ENCODE results near the gene GRIK4. TPM values are rescaled to one million over a fixed set of nuclear protein-coding genes. Genes with fewer than 3 reads are reported as not detected.

GRIK4 gene
- total and polyA plus RNA-seq, 2 of the 4 experiments (the other 2 are of a cell fraction) = 0.18 to 0.38 TPM

GRCh38 chr11:120662071-120662676, 150.6 kb downstream of the GRIK4 start:
- peaks cover 27% of the 10 kb centered on the region for H3K27me3 ChIP-seq (ENCODE audit: control insufficient read depth, insufficient read depth, low read length)

More at GRCh38 chr11:120662071-120662676, 150.6 kb downstream of the GRIK4 start:
- Histone ChIP-seq H2AK5ac (ENCODE audit: low read depth, low read length) (no peak overlapping the region), H2BK5ac (ENCODE audit: low read depth, low read length, poor library complexity, severe bottlenecking) (no peak overlapping the region), H3K18ac (ENCODE audit: low read depth, low read length) (no peak overlapping the region), H2BK20ac (ENCODE audit: low read depth, low read length) (no peak overlapping the region), H3K27ac (ENCODE audit: insufficient read depth, low read length) (no peak overlapping the region), H3K4me1 (ENCODE audit: control insufficient read depth, insufficient read depth, low read length) (no peaks in the 10 kb centered on the region), H2AK9ac (replicated peaks; ENCODE audit: low read depth, low read length, poor library complexity) (no peak overlapping the region), H3K56ac (ENCODE audit: extremely low read depth, insufficient read depth, low read length) (no peak overlapping the region), H3K9me3 (ENCODE audit: control insufficient read depth, insufficient read depth, low read length) (no peaks in the 10 kb centered on the region), H3K79me1 (ENCODE audit: low read depth in 1 of 2, low read length in 2 of 2) (no peaks in the 10 kb centered on the region), H4K91ac (ENCODE audit: insufficient read depth, low read depth, low read length) (no peak overlapping the region), H3K9me1 (ENCODE audit: insufficient read depth, low read length) (no peaks in the 10 kb centered on the region; the same call in 1 of the 2 replicates), H3K23ac (ENCODE audit: low read depth, low read length) (no peak overlapping the region), H4K8ac (ENCODE audit: low read depth in 2 of 2, low read length in 2 of 2) (no peak overlapping the region), H3K36me3 (ENCODE audit: control insufficient read depth, insufficient read depth, low read length) (no peaks in the 10 kb centered on the region), H2AFZ (replicated peaks; ENCODE audit: low read length, poor library complexity) (no peak overlapping the region), H3K4ac (ENCODE audit: low read depth, low read length) (no peak overlapping the region), H3K14ac (replicated peaks; ENCODE audit: low read depth, low read length) (no peak overlapping the region), H2BK15ac (ENCODE audit: low read depth, low read length) (no peak overlapping the region), H2BK120ac (ENCODE audit: low read depth, low read length) (no peak overlapping the region), H3K4me3 (ENCODE audit: insufficient read depth, low read depth, low read length) (no peak overlapping the region), H4K5ac (ENCODE audit: low read depth, low read length) (no peak overlapping the region), H3K4me2 (ENCODE audit: low read depth, low read length) (no peak overlapping the region), H3K9ac (ENCODE audit: low read depth, low read length) (no peak overlapping the region), H4K20me1 (ENCODE audit: insufficient read depth, low read length) (no peaks in the 10 kb centered on the region; the same call in 1 of the 2 replicates)
- in situ Hi-C loops (cut with MboI; ENCODE audit: low sequenced_read_pairs) = no loop called here
- TF ChIP-seq USF2 (IDR thresholded peaks at IDR 0.05; ENCODE audit: low read depth, low read length) (no peak), RCOR1 (IDR thresholded peaks at IDR 0.05; ENCODE audit: insufficient replicate concordance, low read length) (no peak)
- no TSS peak for BruUV-seq (replicated peaks)
- ChIA-PET POLR2A (ENCODE audit: unreplicated experiment) (no interaction called here), CTCF (interaction anchor here (0.5 kb wide), 1 partner anchor 20 kb away, joined by 4 read pairs; no protein-coding TSS in a partner anchor)
- no peak for ATAC-seq (ENCODE audit: low read depth)
- DNase-seq = no peak
- intact Hi-C loops (cut with micrococcal nuclease) = no loop called here
- WGBS, 2 experiments (ENCODE audit: extremely low coverage in 2 of 2, insufficient read length in 1 of 2) = 73% methylated on average over 4 of the region's 9 CpGs; no CpG with 5 or more reads in 1 of the 2 experiments
- dilution Hi-C loops (cut with HindIII; ENCODE audit: low sequenced_read_pairs, unreplicated experiment) = no loop called here
